ENCODE data around the gene SRPK3.

DNA sequence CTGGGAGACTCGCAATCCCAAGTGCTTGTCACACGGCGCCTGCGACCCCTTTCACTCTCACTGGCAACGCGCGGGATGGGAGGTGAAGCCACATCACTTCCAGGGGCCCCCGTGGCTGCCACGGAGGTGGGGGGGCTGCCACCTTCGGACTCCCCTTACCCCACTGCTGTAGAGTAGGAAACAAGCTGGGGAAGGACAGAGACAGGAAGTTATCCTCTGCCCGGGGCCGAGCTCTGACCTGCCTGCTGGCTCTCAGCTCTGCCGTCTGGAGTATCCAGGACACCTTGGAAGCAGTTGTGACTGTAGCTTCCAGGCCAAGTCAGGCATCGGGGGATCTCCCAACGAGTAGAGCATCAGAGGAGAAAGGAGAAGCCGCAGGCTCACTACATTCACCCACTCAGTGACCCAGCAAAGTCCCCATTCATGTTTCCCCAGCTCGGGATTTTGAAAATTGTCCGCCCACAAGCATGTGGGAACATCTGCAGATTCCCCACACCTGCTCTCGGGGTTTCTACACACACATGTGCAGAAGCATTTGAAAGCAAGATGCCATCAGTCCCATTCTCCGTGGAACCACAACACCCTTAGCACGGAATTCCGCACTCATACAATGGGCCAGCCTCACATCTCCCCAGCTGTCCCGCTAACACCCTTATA, 38.7 kb downstream of the SRPK3 start:
- no peak for TF ChIP-seq POLR2A (IDR thresholded peaks at IDR 0.05; ENCODE audit: extremely low read depth, insufficient read length)
- TF ChIP-seq, protein P1, sequence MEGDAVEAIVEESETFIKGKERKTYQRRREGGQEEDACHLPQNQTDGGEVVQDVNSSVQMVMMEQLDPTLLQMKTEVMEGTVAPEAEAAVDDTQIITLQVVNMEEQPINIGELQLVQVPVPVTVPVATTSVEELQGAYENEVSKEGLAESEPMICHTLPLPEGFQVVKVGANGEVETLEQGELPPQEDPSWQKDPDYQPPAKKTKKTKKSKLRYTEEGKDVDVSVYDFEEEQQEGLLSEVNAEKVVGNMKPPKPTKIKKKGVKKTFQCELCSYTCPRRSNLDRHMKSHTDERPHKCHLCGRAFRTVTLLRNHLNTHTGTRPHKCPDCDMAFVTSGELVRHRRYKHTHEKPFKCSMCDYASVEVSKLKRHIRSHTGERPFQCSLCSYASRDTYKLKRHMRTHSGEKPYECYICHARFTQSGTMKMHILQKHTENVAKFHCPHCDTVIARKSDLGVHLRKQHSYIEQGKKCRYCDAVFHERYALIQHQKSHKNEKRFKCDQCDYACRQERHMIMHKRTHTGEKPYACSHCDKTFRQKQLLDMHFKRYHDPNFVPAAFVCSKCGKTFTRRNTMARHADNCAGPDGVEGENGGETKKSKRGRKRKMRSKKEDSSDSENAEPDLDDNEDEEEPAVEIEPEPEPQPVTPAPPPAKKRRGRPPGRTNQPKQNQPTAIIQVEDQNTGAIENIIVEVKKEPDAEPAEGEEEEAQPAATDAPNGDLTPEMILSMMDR (IDR thresholded peaks at IDR 0.05; ENCODE audit: low read depth, low read length): no peak
- TF ChIP-seq, protein P2, sequence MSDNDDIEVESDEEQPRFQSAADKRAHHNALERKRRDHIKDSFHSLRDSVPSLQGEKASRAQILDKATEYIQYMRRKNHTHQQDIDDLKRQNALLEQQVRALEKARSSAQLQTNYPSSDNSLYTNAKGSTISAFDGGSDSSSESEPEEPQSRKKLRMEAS (IDR thresholded peaks at IDR 0.05; ENCODE audit: low read depth, low read length): no peak
- TF ChIP-seq MYC (IDR thresholded peaks at IDR 0.05; ENCODE audit: low read depth, low read length): no peak
